Chondrocyte (in vitro differentiated cells): Measurements from ENCODE around the gene SMAD6. TPM values are rescaled to one million over a fixed set of nuclear protein-coding genes. Genes with fewer than 3 reads are reported as not detected.

ENCODE experiments used
- DNase-seq: peaks from one replicate; pipeline ENCODE4 v3.0.0; 2021; ENCODE audit warnings: mixed read lengths, low spot score
- H3K27ac Mint-ChIP-seq: one replicate; pipeline ENCODE4 v1.8.0; 2021; ENCODE audit warnings: mild to moderate bottlenecking, moderate library complexity, mixed read lengths; ENCODE audit not compliant: unreplicated experiment
- H3K27me3 Mint-ChIP-seq: 2 replicates; pipeline ENCODE4 v1.8.0; 2021; ENCODE audit warnings: low read depth, mixed read lengths
- H3K36me3 Mint-ChIP-seq: 2 replicates; pipeline ENCODE4 v1.8.0; 2021; ENCODE audit warnings: low read depth, mixed read lengths
- H3K4me1 Mint-ChIP-seq: 2 replicates; pipeline ENCODE4 v1.8.0; 2021; ENCODE audit warnings: low read depth, mild to moderate bottlenecking, mixed read lengths
- H3K4me3 Mint-ChIP-seq: one replicate; pipeline ENCODE4 v1.8.0; 2021; ENCODE audit warnings: mild to moderate bottlenecking, moderate library complexity, mixed read lengths; ENCODE audit not compliant: unreplicated experiment
- H3K9me3 Mint-ChIP-seq: 2 replicates; pipeline ENCODE4 v1.8.0; 2021; ENCODE audit warnings: low read depth, mixed read lengths
- total RNA-seq: library from RNA; stranded (reverse); gene quantifications from 3 replicates; pipeline ENCODE4 v1.2.1, GENCODE V29; 2021
- TF ChIP-seq, protein P1 (sequence below): fragments of 200-600 bp; sonication (generic); IDR thresholded peaks from 2 replicates; pipeline ENCODE4 v1.5.0; 2021; ENCODE audit warnings: antibody characterized with exemption, mild to moderate bottlenecking, moderate library complexity

The SMAD6 gene
- total RNA-seq, 1 donor from 2014 or later: 5.2 TPM

GRCh38 chr15:66765478-66766281 lies 63.6 kb downstream of the SMAD6 start:
- Mint-ChIP-seq H3K4me1 (peaks cover 64% of the 10 kb centered on the region), H3K36me3 (no peaks in the 10 kb centered on the region), H3K27me3 (no peaks in the 10 kb centered on the region), H3K9me3 (no peaks in the 10 kb centered on the region), H3K4me3 (peak overlapping the region; percentile 39), H3K27ac (peak overlapping the region; percentile 90)
- TF ChIP-seq, protein P1, sequence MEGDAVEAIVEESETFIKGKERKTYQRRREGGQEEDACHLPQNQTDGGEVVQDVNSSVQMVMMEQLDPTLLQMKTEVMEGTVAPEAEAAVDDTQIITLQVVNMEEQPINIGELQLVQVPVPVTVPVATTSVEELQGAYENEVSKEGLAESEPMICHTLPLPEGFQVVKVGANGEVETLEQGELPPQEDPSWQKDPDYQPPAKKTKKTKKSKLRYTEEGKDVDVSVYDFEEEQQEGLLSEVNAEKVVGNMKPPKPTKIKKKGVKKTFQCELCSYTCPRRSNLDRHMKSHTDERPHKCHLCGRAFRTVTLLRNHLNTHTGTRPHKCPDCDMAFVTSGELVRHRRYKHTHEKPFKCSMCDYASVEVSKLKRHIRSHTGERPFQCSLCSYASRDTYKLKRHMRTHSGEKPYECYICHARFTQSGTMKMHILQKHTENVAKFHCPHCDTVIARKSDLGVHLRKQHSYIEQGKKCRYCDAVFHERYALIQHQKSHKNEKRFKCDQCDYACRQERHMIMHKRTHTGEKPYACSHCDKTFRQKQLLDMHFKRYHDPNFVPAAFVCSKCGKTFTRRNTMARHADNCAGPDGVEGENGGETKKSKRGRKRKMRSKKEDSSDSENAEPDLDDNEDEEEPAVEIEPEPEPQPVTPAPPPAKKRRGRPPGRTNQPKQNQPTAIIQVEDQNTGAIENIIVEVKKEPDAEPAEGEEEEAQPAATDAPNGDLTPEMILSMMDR: no peak
- DNase-seq: no peak

DNA sequence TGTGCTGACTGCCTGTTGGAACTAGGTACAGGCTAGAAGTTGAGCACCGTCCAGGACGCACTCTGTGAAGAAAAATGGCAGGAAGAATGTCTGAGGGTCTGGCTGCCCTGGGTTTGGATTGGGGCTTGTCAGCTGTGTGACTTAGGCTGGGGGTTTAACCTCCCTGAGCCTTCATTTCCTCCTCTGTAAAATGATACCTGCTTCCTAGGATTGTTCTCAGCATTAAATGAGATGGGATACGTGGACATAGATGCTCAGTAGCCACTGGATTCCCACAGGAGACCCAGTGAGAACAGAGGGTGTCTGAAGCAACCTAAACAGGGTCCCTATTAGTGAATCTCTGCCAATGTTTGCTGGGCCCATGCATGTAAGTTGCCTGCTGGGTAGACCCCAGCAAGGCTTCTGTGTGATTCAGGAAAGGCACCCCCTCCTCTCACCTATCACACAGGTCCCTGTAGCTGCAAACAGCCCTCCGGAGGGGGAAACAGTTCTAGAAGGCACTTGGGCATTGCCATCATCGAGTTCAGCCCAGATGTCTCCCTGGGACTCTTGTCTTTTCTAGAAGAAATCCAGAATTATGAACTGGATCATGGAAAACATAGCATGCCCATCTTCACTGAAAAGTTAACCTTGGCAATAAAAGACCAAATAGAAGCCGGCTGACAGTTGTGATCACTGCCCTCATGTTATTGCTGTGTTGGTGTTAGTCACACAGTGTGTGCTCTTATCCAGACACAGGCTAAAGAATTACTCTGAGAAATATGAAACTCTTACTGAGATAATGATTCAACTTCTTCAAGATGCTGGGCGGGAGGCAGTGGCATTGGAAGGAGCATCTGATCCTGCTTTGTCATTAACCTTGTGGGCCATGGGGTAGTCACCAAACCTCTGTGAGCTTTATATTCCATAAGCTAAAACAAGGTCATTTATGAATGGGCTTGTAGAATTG lies 64.5 kb downstream of the SMAD6 start:
- Mint-ChIP-seq H3K36me3 (no peaks in the 10 kb centered on the region), H3K4me3 (no peak overlapping the region), H3K4me1 (peaks cover 56% of the 10 kb centered on the region), H3K27me3 (no peaks in the 10 kb centered on the region), H3K9me3 (no peaks in the 10 kb centered on the region), H3K27ac (peak overlapping the region; percentile 90)
- TF ChIP-seq, protein P1: no peak
- no peak for DNase-seq

DNA sequence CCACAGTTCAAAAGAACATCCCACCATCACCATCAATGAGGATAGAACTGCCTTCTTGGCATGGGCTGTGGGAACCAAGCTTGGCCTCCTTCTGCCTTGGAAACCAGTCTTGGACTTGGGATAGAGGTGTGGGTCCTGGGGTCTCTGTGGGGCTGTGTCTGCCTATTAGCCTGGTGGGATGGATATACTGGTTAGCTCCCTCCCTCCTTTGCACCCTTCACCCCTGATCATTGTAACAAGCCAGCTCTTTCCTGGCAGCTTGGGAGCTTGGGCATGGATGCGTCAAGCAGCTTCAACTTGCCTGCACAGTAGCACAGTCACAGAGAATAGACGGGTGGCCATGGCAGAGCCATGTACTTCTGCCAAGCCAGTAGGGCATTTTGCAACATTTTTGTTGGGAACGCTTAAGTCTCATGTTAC lies 65.2 kb downstream of the SMAD6 start:
- Mint-ChIP-seq H3K4me1 (peaks cover 49% of the 10 kb centered on the region), H3K27ac (peak overlapping the region; percentile 4), H3K4me3 (no peak overlapping the region), H3K9me3 (no peaks in the 10 kb centered on the region), H3K36me3 (no peaks in the 10 kb centered on the region), H3K27me3 (no peaks in the 10 kb centered on the region)
- TF ChIP-seq, protein P1: no peak
- DNase-seq: no peak

DNA sequence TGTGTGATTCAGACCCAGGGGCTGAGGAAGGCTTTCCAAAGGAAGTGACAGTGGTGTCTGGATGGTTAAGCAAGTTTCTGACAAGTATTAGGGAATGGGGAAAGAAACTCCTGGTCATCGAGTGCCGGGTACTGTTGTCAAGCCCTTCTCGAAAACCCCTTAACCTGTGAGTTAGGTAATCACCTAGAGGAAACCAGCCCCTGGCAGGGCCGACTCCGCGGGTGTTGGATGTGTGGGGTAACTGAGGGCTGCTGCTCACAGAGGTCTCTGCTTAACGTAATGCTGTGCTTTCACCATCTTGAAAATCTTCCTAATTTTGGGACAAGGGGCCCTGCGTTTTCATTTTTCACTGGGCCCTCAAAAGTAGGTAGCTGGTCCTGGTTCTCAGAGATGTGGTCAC lies 67.0 kb downstream of the SMAD6 start:
- no peak overlapping the region for H3K27ac Mint-ChIP-seq
- H3K27me3 Mint-ChIP-seq: no peaks in the 10 kb centered on the region
- H3K36me3 Mint-ChIP-seq: no peaks in the 10 kb centered on the region
- peaks cover 45% of the 10 kb centered on the region for H3K4me1 Mint-ChIP-seq
- H3K4me3 Mint-ChIP-seq: no peak overlapping the region
- TF ChIP-seq, protein P1: no peak
- H3K9me3 Mint-ChIP-seq: no peaks in the 10 kb centered on the region
- DNase-seq: no peak
